OCI-LY7 (cell line): ENCODE results near the gene CNGA1. TPM values are rescaled to one million over a fixed set of nuclear protein-coding genes. Genes with fewer than 3 reads are reported as not detected.
"Not testable (repeated sequence)": the region's sequence is repeated elsewhere in the genome, so short reads cannot be mapped to it uniquely, and the experiment has no call there.

ENCODE experiments used
- BruUV-seq: library from RNA; stranded (reverse); fragments of 400-500 nt; replicated peaks from 2 replicates; lab custom pipeline; 2021; lab: Mats Ljungman, UMichigan
- CTCF ChIA-PET: fragments of 300-600 bp; sonication (Branson Sonifier 250); formaldehyde crosslinking; loops from one replicate; lab custom pipeline; 2022; ENCODE audit warnings: antibody characterized with exemption; ENCODE audit not compliant: unreplicated experiment; lab: Charles Lee
- POLR2A ChIA-PET: fragments of 300-600 bp; sonication (Branson Sonifier 250); formaldehyde crosslinking; loops from one replicate; lab custom pipeline; 2022; ENCODE audit warnings: antibody characterized with exemption; lab: Charles Lee
- DNase-seq: peaks from one replicate; pipeline ENCODE4 v3.0.0-alpha.2; 2015; ENCODE audit warnings: low spot score
- H2AFZ ChIP-seq: fragments of 200-600 bp; sonication (generic), shearing (Covaris generic); 2 replicates; pipeline ENCODE4 v1.6.1; 2014; ENCODE audit warnings: mild to moderate bottlenecking, antibody characterized with exemption, low read length, moderate library complexity
- H3K27ac ChIP-seq: fragments of 200-600 bp; sonication (generic); 2 replicates; pipeline ENCODE4 v1.5.1; 2014; ENCODE audit warnings: mixed run types, low read depth, mild to moderate bottlenecking, moderate library complexity, low read length, inconsistent platforms; ENCODE audit not compliant: poor library complexity, severe bottlenecking
- H3K36me3 ChIP-seq: fragments of 200-600 bp; sonication (generic); 2 replicates; pipeline ENCODE4 v1.6.1; 2014; ENCODE audit warnings: mild to moderate bottlenecking, antibody characterized with exemption, low read length, moderate library complexity, mixed read lengths; ENCODE audit not compliant: insufficient read depth
- H3K4me1 ChIP-seq: fragments of 200-600 bp; sonication (generic); 2 replicates; pipeline ENCODE4 v1.5.1; 2014; ENCODE audit warnings: mild to moderate bottlenecking, low read length; ENCODE audit not compliant: insufficient read depth, poor library complexity, severe bottlenecking
- H3K4me2 ChIP-seq: fragments of 200-600 bp; sonication (generic); 2 replicates; pipeline ENCODE4 v1.6.1; 2014; ENCODE audit warnings: mild to moderate bottlenecking, low read length
- H3K4me3 ChIP-seq: fragments of 200-600 bp; sonication (generic); 2 replicates; pipeline ENCODE4 v1.5.1; 2014; ENCODE audit warnings: mild to moderate bottlenecking, low read depth, low read length; ENCODE audit not compliant: poor library complexity, severe bottlenecking
- H3K79me2 ChIP-seq: fragments of 200-600 bp; sonication (generic); 2 replicates; pipeline ENCODE4 v1.6.1; 2016; ENCODE audit warnings: low read depth, mild to moderate bottlenecking, low read length, moderate library complexity, mixed read lengths; ENCODE audit not compliant: insufficient read depth
- H3K9me2 ChIP-seq: fragments of 200-600 bp; sonication (generic); 2 replicates; pipeline ENCODE4 v1.6.1; 2016; ENCODE audit warnings: mild to moderate bottlenecking, low read length, mixed read lengths; ENCODE audit not compliant: insufficient read depth
- H3K9me3 ChIP-seq: fragments of 200-600 bp; sonication (generic); 2 replicates; pipeline ENCODE4 v1.6.1; 2014; ENCODE audit warnings: mild to moderate bottlenecking, mixed run types, low read length, mixed read lengths
- H4K20me1 ChIP-seq: fragments of 200-600 bp; sonication (generic); 2 replicates; pipeline ENCODE4 v1.6.1; 2014; ENCODE audit warnings: mild to moderate bottlenecking, antibody characterized with exemption, low read length, moderate library complexity, mixed read lengths; ENCODE audit not compliant: insufficient read depth
- CTCF ChIP-seq: fragments of 200-600 bp; sonication (generic); conservative IDR thresholded peaks from 2 replicates; pipeline ENCODE4 v1.5.1; 2014; ENCODE audit warnings: mild to moderate bottlenecking, antibody characterized with exemption, low read length, moderate library complexity, mixed read lengths
- EZH2phosphoT487 ChIP-seq: fragments of 200-600 bp; sonication (generic); IDR thresholded peaks from 2 replicates; pipeline ENCODE4 v1.6.1; 2018; ENCODE audit warnings: low read depth, borderline replicate concordance, mild to moderate bottlenecking, mixed run types, antibody characterized with exemption, low read length, moderate library complexity, mixed read lengths
- intact Hi-C: fragments of 100-400 bp; cut with micrococcal nuclease; formaldehyde crosslinking; loops from one replicate; pipeline ENCODE4 v1.10.0; 2022; ENCODE audit not compliant: unreplicated experiment
- total RNA-seq, 2 experiments: library from RNA; depleted of rRNA in 1 of 2; stranded (reverse); fragments of >200 nt in 1 of 2; shearing (Covaris generic) in 1 of 2; gene quantifications; 2 replicates each; pipeline ENCODE4 v1.2.3, GENCODE V29; 2014 to 2022

Gene CNGA1
- total RNA-seq, 2 experiments from 2014 or later = not detected

GRCh38 chr4:48008021-48008596 lies 8.4 kb downstream of the CNGA1 start:
- H2AFZ ChIP-seq = no peak overlapping the region
- no peak overlapping the region for H3K4me3 ChIP-seq
- TF ChIP-seq EZH2phosphoT487 (no peak), CTCF (no peak)
- H3K9me3 ChIP-seq = peaks cover 28% of the 10 kb centered on the region
- DNase-seq = peak; percentile 61
- H3K27ac ChIP-seq = no peak overlapping the region
- H3K79me2 ChIP-seq = no peaks in the 10 kb centered on the region
- no peak overlapping the region for H3K4me2 ChIP-seq
- ChIA-PET CTCF (interaction anchor here (1.5 kb wide), 1 partner anchor 77 kb away, joined by 3 read pairs; no protein-coding TSS in a partner anchor), POLR2A (interaction anchor here (0.6 to 2.2 kb wide), 4 partner anchors 10 to 905 kb away, joined by 3 to 15 read pairs (median 4); no protein-coding TSS in a partner anchor)
- no peaks in the 10 kb centered on the region for H3K36me3 ChIP-seq
- no TSS peak for BruUV-seq
- intact Hi-C loops = no loop called here
- no peaks in the 10 kb centered on the region for H3K9me2 ChIP-seq
- H3K4me1 ChIP-seq = no peaks in the 10 kb centered on the region
- H4K20me1 ChIP-seq = no peaks in the 10 kb centered on the region

- Histone ChIP-seq H3K27ac (no peak overlapping the region), H2AFZ (no peak overlapping the region), H4K20me1 (no peaks in the 10 kb centered on the region), H3K9me3 (peaks cover 28% of the 10 kb centered on the region), H3K36me3 (no peaks in the 10 kb centered on the region), H3K4me1 (no peaks in the 10 kb centered on the region), H3K79me2 (no peaks in the 10 kb centered on the region), H3K4me3 (no peak overlapping the region), H3K4me2 (no peak overlapping the region), H3K9me2 (no peaks in the 10 kb centered on the region)
- intact Hi-C loops = no loop called here
- no peak for DNase-seq
- ChIA-PET POLR2A (no interaction called here), CTCF (no interaction called here)
- no TSS peak for BruUV-seq
- TF ChIP-seq EZH2phosphoT487 (no peak), CTCF (no peak)
Measured at GRCh38 chr4:48005781-48006180, 10.7 kb downstream of the CNGA1 start.

DNA sequence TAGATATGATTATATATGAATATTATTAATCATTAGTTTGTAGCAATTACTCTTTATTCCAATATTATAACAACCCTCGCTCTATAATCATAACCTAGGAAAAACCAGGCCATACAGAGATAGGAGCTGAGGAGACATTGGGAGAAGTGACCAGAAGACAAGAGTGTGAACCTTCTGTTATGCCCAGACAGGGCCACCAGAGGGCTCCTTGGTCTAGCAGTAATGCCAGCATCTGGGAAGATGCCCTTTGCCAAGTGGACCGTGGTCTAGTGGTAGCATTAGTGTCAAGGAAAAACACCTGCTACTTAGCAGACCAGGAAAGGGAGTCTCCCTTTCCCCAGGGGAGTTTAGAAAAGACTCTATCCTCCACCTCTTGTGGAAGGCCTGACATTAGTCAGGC lies 12.9 kb downstream of the CNGA1 start:
- H3K4me2 ChIP-seq, H3K4me1 ChIP-seq, H2AFZ ChIP-seq, H3K9me2 ChIP-seq, CTCF ChIA-PET, H3K36me3 ChIP-seq, POLR2A ChIA-PET, H3K79me2 ChIP-seq, BruUV-seq, H3K4me3 ChIP-seq, H4K20me1 ChIP-seq, H3K27ac ChIP-seq: not testable (repeated sequence)
- peak; percentile 39 for DNase-seq
- H3K9me3 ChIP-seq = peaks cover 34% of the 10 kb centered on the region
- TF ChIP-seq CTCF = peak; percentile 71
- intact Hi-C loops = loop anchor here (1.0 kb wide), 1 partner anchor 84 kb away; no protein-coding TSS in a partner anchor
